Neural cell (in vitro differentiated cells): ENCODE measurements around the gene HACD2. TPM values are rescaled to one million over a fixed set of nuclear protein-coding genes. Genes with fewer than 3 reads are reported as not detected.

Experiments
- H2AFZ ChIP-seq: fragments of 200-600, 300-800 bp; sonication (generic), shearing (Covaris generic); 2 replicates; pipeline ENCODE4 v1.6.0; 2014; ENCODE audit warnings: low read depth, mild to moderate bottlenecking, antibody characterized with exemption, low read length, moderate library complexity
- H3F3A ChIP-seq: fragments of 200-600 bp; shearing (Covaris generic); 2 replicates; pipeline ENCODE4 v1.6.1; 2016; ENCODE audit warnings: mild to moderate bottlenecking, moderate library complexity, mixed read lengths, antibody characterized with exemption, low read length; ENCODE audit not compliant: insufficient read depth, poor library complexity, severe bottlenecking
- H3K27ac ChIP-seq: fragments of 200-600, 300-800 bp; sonication (generic), shearing (Covaris generic); 2 replicates; pipeline ENCODE4 v1.5.1; 2014; ENCODE audit warnings: mild to moderate bottlenecking, low read length, moderate library complexity
- H3K27me3 ChIP-seq: fragments of 300-800, 200-600 bp; sonication (generic), shearing (Covaris generic); 2 replicates; pipeline ENCODE4 v1.6.0; 2014; ENCODE audit warnings: mild to moderate bottlenecking, low read depth, low read length, moderate library complexity; ENCODE audit not compliant: insufficient read depth
- H3K36me3 ChIP-seq: fragments of 300-800, 200-600 bp; sonication (generic), shearing (Covaris generic); 2 replicates; pipeline ENCODE4 v1.5.1; 2014; ENCODE audit warnings: mild to moderate bottlenecking, antibody characterized with exemption, low read length, moderate library complexity; ENCODE audit not compliant: insufficient read depth
- H3K4me2 ChIP-seq: fragments of 300-800, 200-600 bp; sonication (generic), shearing (Covaris generic); 2 replicates; pipeline ENCODE4 v1.6.0; 2014; ENCODE audit warnings: mild to moderate bottlenecking, low read length
- H3K4me3 ChIP-seq: fragments of 300-800, 200-600 bp; sonication (generic), shearing (Covaris generic); 2 replicates; pipeline ENCODE4 v1.5.1; 2014; ENCODE audit warnings: mild to moderate bottlenecking, low read length, moderate library complexity
- H3K79me2 ChIP-seq: fragments of 200-600 bp; shearing (Covaris generic); replicated peaks from 2 replicates; pipeline ENCODE4 v1.6.0; 2014; ENCODE audit warnings: mild to moderate bottlenecking, low read length, moderate library complexity; ENCODE audit not compliant: insufficient read depth
- H3K9ac ChIP-seq: fragments of 300-800, 200-600 bp; sonication (generic), shearing (Covaris generic); 2 replicates; pipeline ENCODE4 v1.6.1; 2016; ENCODE audit warnings: mild to moderate bottlenecking, low read length, mixed read lengths
- H3K9me2 ChIP-seq: fragments of 200-600 bp; shearing (Covaris generic); 2 replicates; pipeline ENCODE4 v1.6.1; 2016; ENCODE audit warnings: mild to moderate bottlenecking, low read length, mixed read lengths; ENCODE audit not compliant: insufficient read depth
- H3K9me3 ChIP-seq: fragments of 200-600, 300-800 bp; sonication (generic), shearing (Covaris generic); 2 replicates; pipeline ENCODE4 v1.6.1; 2016; ENCODE audit warnings: mild to moderate bottlenecking, mixed run types, low read length, moderate library complexity, mixed read lengths
- H4K20me1 ChIP-seq: fragments of 200-600 bp; shearing (Covaris generic); 2 replicates; pipeline ENCODE4 v1.6.1; 2016; ENCODE audit warnings: mild to moderate bottlenecking, mixed run types; ENCODE audit not compliant: insufficient read depth
- CTCF ChIP-seq: fragments of 450-650 bp; IDR thresholded peaks from 2 replicates; pipeline ENCODE4 v1.5.1; 2014; ENCODE audit warnings: antibody characterized with exemption, mild to moderate bottlenecking, moderate library complexity; ENCODE audit not compliant: poor library complexity, severe bottlenecking
- EP300 ChIP-seq: fragments of 450-650 bp; conservative IDR thresholded peaks from 2 replicates; pipeline ENCODE4 v1.6.1; 2014; ENCODE audit warnings: antibody characterized with exemption, mild to moderate bottlenecking, moderate library complexity; ENCODE audit not compliant: poor library complexity, severe bottlenecking
- EZH2 ChIP-seq: fragments of 200-600, 300-800 bp; shearing (Covaris generic), sonication (generic); IDR thresholded peaks from 2 replicates; pipeline ENCODE4 v1.6.1; 2014; ENCODE audit warnings: antibody characterized with exemption, low read length, borderline replicate concordance, mild to moderate bottlenecking; ENCODE audit not compliant: insufficient read depth, poor library complexity, severe bottlenecking
- MXI1 ChIP-seq: fragments of 450-650 bp; conservative IDR thresholded peaks from 2 replicates; pipeline ENCODE4 v1.6.1; 2014; ENCODE audit warnings: antibody characterized with exemption, mild to moderate bottlenecking; ENCODE audit not compliant: poor library complexity, severe bottlenecking
- POLR2AphosphoS5 ChIP-seq: IDR thresholded peaks from 2 replicates; pipeline ENCODE4 v1.6.1; 2012
- RAD21 ChIP-seq: fragments of 450-650 bp; conservative IDR thresholded peaks from 2 replicates; pipeline ENCODE4 v1.6.1; 2014; ENCODE audit warnings: antibody characterized with exemption, mild to moderate bottlenecking, moderate library complexity
- REST ChIP-seq: IDR thresholded peaks from 2 replicates; pipeline ENCODE4 v1.6.1; 2012; ENCODE audit warnings: borderline replicate concordance
- SMC3 ChIP-seq: fragments of 450-650 bp; conservative IDR thresholded peaks from 2 replicates; pipeline ENCODE4 v1.6.1; 2014; ENCODE audit warnings: antibody characterized with exemption, mild to moderate bottlenecking, moderate library complexity; ENCODE audit not compliant: poor library complexity
- TAF1 ChIP-seq: IDR thresholded peaks from 2 replicates; pipeline ENCODE4 v1.6.1; 2012; ENCODE audit warnings: low read depth
- polyA plus RNA-seq: library from polyadenylated mRNA; depleted of rRNA; stranded (reverse); fragments of >200 nt; gene quantifications from 2 replicates; pipeline ENCODE4 v1.2.3, GENCODE V29; 2014

The HACD2 gene
- polyA plus RNA-seq, 1 donor from 2014 or later = 28.0 TPM

- no peak for TF ChIP-seq EP300
- TF ChIP-seq TAF1 = no peak
- TF ChIP-seq SMC3 = no peak
- no peak for TF ChIP-seq REST
- TF ChIP-seq EZH2 = no peak
- TF ChIP-seq RAD21 = no peak
- TF ChIP-seq POLR2AphosphoS5 = no peak
- no peak for TF ChIP-seq CTCF
- TF ChIP-seq MXI1 = no peak
- Histone ChIP-seq H3K9me3 (no peaks in the 10 kb centered on the region), H4K20me1 (no peaks in the 10 kb centered on the region), H3F3A (peaks cover 4% of the 10 kb centered on the region), H3K9me2 (no peaks in the 10 kb centered on the region), H3K27ac (no peak overlapping the region), H3K27me3 (peaks cover 6% of the 10 kb centered on the region), H3K36me3 (no peaks in the 10 kb centered on the region), H3K9ac (no peak overlapping the region), H3K4me2 (no peak overlapping the region), H2AFZ (no peak overlapping the region), H3K4me3 (no peak overlapping the region), H3K79me2 (peaks cover 19% of the 10 kb centered on the region)
Observed at GRCh38 chr3:123582315-123582714, 2.5 kb downstream of the HACD2 start.

GRCh38 chr3:123576122-123576521 lies 8.7 kb downstream of the HACD2 start:
- no peaks in the 10 kb centered on the region for H3K9me2 ChIP-seq
- no peak overlapping the region for H3K9ac ChIP-seq
- no peaks in the 10 kb centered on the region for H4K20me1 ChIP-seq
- no peaks in the 10 kb centered on the region for H3K9me3 ChIP-seq
- no peak overlapping the region for H3K4me2 ChIP-seq
- H3K27me3 ChIP-seq = no peaks in the 10 kb centered on the region
- no peak overlapping the region for H3K4me3 ChIP-seq
- H3K27ac ChIP-seq = no peak overlapping the region
- no peaks in the 10 kb centered on the region for H3F3A ChIP-seq
- no peaks in the 10 kb centered on the region for H3K36me3 ChIP-seq
- TF ChIP-seq SMC3 (no peak), EP300 (no peak), CTCF (no peak), EZH2 (no peak), TAF1 (no peak), MXI1 (no peak), POLR2AphosphoS5 (no peak), RAD21 (no peak), REST (no peak)
- H3K79me2 ChIP-seq = no peaks in the 10 kb centered on the region
- no peak overlapping the region for H2AFZ ChIP-seq
